Panc1 (cell line): ENCODE results near the gene LAMA1.

Experiments
- TF ChIP-seq, protein P1 (sequence below), 2 experiments: IDR thresholded peaks; 2 replicates each; pipeline ENCODE4 v1.6.1; 2011 to 2012; ENCODE audit warnings: low read depth in 2 of 2, control low read depth in 1 of 2, low read length in 1 of 2, mild to moderate bottlenecking in 1 of 2, moderate library complexity in 1 of 2; ENCODE audit not compliant: insufficient read depth in 1 of 2
- TF ChIP-seq, protein P2 (sequence below): fragments of 450-650 bp; IDR thresholded peaks from 2 replicates; pipeline ENCODE4 v1.5.1; 2017; ENCODE audit warnings: mild to moderate bottlenecking

DNA sequence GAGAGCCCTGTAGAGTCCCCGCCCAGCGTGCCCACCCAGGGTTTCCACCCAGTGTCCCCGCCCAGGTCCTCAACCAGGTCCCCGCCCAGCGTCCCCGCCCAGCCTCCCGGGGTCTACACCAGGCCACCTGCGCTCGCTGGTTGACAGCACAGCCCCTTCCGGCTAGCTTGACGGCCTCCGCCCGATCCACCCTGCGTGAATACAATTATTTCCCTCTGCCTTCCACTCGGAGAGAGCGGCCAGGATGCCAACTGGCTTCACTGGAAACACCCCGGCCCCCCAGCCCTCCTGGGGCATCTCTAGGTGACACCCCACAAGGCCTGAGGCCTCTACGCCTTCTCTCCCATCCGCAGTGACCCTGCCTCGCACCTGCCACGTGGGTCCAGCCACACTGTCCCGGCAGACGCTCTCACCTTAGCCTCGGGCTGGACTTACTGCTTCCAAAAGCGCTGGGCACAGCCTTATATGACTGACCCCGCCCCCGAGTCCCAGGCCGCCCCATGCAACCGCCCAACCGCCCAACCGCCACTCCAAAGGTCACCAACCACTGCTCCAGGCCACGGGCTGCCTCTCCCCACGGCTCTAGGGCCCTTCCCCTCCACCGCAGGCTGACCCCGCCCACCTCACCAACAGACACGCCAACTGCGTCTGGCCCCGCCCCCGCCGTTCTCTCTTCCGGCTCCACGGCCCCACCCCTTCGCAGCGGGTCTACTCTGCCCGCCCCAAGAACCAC is 188.1 kb downstream of the LAMA1 start:
- TF ChIP-seq, protein P1, sequence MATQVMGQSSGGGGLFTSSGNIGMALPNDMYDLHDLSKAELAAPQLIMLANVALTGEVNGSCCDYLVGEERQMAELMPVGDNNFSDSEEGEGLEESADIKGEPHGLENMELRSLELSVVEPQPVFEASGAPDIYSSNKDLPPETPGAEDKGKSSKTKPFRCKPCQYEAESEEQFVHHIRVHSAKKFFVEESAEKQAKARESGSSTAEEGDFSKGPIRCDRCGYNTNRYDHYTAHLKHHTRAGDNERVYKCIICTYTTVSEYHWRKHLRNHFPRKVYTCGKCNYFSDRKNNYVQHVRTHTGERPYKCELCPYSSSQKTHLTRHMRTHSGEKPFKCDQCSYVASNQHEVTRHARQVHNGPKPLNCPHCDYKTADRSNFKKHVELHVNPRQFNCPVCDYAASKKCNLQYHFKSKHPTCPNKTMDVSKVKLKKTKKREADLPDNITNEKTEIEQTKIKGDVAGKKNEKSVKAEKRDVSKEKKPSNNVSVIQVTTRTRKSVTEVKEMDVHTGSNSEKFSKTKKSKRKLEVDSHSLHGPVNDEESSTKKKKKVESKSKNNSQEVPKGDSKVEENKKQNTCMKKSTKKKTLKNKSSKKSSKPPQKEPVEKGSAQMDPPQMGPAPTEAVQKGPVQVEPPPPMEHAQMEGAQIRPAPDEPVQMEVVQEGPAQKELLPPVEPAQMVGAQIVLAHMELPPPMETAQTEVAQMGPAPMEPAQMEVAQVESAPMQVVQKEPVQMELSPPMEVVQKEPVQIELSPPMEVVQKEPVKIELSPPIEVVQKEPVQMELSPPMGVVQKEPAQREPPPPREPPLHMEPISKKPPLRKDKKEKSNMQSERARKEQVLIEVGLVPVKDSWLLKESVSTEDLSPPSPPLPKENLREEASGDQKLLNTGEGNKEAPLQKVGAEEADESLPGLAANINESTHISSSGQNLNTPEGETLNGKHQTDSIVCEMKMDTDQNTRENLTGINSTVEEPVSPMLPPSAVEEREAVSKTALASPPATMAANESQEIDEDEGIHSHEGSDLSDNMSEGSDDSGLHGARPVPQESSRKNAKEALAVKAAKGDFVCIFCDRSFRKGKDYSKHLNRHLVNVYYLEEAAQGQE (IDR thresholded peaks at IDR 0.05; ENCODE audit: insufficient read depth in 1 of 2, low read depth in 2 of 2, low read length in 1 of 2): no peak
- TF ChIP-seq, protein P2, sequence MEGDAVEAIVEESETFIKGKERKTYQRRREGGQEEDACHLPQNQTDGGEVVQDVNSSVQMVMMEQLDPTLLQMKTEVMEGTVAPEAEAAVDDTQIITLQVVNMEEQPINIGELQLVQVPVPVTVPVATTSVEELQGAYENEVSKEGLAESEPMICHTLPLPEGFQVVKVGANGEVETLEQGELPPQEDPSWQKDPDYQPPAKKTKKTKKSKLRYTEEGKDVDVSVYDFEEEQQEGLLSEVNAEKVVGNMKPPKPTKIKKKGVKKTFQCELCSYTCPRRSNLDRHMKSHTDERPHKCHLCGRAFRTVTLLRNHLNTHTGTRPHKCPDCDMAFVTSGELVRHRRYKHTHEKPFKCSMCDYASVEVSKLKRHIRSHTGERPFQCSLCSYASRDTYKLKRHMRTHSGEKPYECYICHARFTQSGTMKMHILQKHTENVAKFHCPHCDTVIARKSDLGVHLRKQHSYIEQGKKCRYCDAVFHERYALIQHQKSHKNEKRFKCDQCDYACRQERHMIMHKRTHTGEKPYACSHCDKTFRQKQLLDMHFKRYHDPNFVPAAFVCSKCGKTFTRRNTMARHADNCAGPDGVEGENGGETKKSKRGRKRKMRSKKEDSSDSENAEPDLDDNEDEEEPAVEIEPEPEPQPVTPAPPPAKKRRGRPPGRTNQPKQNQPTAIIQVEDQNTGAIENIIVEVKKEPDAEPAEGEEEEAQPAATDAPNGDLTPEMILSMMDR: no peak
